DMS53 treated with DMSO at 0.1 percent for 48 hours (cell line): ENCODE results near the gene STOX2.

Source experiments
- DNase-seq: peaks from one replicate; lab custom pipeline; 2025; ENCODE audit not compliant: unreplicated experiment; lab: John Stamatoyannopoulos, UW

The STOX2 gene

DNA sequence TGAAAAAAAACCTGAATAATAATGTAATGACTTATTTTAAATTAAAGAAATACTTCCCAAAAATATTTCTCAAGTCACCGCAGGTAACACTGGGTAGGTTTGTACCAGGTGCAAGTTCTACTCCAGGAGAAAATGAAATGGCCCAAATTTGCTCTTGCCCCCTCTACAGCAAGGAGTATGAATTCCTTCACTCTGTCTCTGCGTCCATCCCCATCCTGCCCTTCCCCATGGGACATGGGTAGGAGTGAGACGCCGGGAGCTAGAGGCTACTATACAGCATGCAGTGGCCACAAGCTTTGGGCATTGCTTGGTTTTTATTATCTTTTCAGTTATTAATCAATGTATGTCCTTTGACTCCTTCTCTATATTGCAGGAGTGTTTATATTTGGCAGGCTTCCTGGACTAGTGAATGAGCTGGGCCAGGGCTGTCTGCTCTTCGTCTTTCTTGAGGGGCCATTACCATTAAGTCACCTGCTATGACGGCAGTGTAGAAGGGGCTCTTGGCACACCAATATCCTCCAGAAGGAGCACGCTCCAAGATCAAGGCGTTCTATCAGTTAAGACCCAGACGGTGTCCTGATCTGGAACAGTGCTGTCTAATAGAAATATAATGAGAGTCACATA, 162.9 kb downstream of the STOX2 start:
- no peak for DNase-seq
